Measurements from ENCODE around the gene COL17A1. TPM values are rescaled to one million over a fixed set of nuclear protein-coding genes. Genes with fewer than 3 reads are reported as not detected.

COL17A1 gene
- total RNA-seq, 1 experiment from 2014 or later = not detected

- ChIA-PET POLR2A (ENCODE audit: low non-redundant PET) (interaction anchor here (0.7 kb wide), 1 partner anchor 28 kb away, joined by 12 read pairs; no protein-coding TSS in a partner anchor), CTCF (interaction anchor here (0.6 to 0.7 kb wide), 2 partner anchors 68 to 515 kb away, joined by 10 to 12 read pairs; no protein-coding TSS in a partner anchor)
- Histone ChIP-seq H3K27me3 (replicated peaks; ENCODE audit: insufficient read depth, low read depth, low read length, poor library complexity) (no peaks in the 10 kb centered on the region), H3K4me3 (ENCODE audit: low read depth, low read length, poor library complexity, severe bottlenecking) (no peak overlapping the region), H3K36me3 (ENCODE audit: insufficient read depth, low read length, poor library complexity, severe bottlenecking) (peaks cover 24% of the 10 kb centered on the region), H3K9me3 (ENCODE audit: low read depth, low read length, poor library complexity, severe bottlenecking) (no peaks in the 10 kb centered on the region), H3K27ac (ENCODE audit: low read depth, low read length, poor library complexity, severe bottlenecking) (no peak overlapping the region), H3K4me1 (ENCODE audit: insufficient read depth, low read length, poor library complexity, severe bottlenecking) (no peaks in the 10 kb centered on the region)
- intact Hi-C loops (cut with micrococcal nuclease; ENCODE audit: unreplicated experiment) = no loop called here
- DNase-seq (ENCODE audit: low spot score) = no peak
- TF ChIP-seq, protein P1, sequence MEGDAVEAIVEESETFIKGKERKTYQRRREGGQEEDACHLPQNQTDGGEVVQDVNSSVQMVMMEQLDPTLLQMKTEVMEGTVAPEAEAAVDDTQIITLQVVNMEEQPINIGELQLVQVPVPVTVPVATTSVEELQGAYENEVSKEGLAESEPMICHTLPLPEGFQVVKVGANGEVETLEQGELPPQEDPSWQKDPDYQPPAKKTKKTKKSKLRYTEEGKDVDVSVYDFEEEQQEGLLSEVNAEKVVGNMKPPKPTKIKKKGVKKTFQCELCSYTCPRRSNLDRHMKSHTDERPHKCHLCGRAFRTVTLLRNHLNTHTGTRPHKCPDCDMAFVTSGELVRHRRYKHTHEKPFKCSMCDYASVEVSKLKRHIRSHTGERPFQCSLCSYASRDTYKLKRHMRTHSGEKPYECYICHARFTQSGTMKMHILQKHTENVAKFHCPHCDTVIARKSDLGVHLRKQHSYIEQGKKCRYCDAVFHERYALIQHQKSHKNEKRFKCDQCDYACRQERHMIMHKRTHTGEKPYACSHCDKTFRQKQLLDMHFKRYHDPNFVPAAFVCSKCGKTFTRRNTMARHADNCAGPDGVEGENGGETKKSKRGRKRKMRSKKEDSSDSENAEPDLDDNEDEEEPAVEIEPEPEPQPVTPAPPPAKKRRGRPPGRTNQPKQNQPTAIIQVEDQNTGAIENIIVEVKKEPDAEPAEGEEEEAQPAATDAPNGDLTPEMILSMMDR (conservative IDR thresholded peaks at IDR 0.05; ENCODE audit: low read depth, low read length) = no peak
- no peak for TF ChIP-seq EZH2 (IDR thresholded peaks at IDR 0.05; ENCODE audit: borderline replicate concordance, low read depth, low read length, poor library complexity, severe bottlenecking)
- BruUV-seq (replicated peaks) = no TSS peak
Observed at GRCh38 chr10:103995134-103995533, 90.5 kb downstream of the COL17A1 start.

GRCh38 chr10:103991393-103992128 is 94.1 kb downstream of the COL17A1 start:
- TF ChIP-seq, protein P1 (conservative IDR thresholded peaks at IDR 0.05; ENCODE audit: low read depth, low read length) = no peak
- TF ChIP-seq EZH2 (IDR thresholded peaks at IDR 0.05; ENCODE audit: borderline replicate concordance, low read depth, low read length, poor library complexity, severe bottlenecking) = no peak
- no peaks in the 10 kb centered on the region for H3K9me3 ChIP-seq (ENCODE audit: low read depth, low read length, poor library complexity, severe bottlenecking)
- peaks cover 5% of the 10 kb centered on the region for H3K36me3 ChIP-seq (ENCODE audit: insufficient read depth, low read length, poor library complexity, severe bottlenecking)
- H3K4me1 ChIP-seq (ENCODE audit: insufficient read depth, low read length, poor library complexity, severe bottlenecking) = peaks cover 7% of the 10 kb centered on the region
- DNase-seq (ENCODE audit: low spot score) = no peak
- H3K4me3 ChIP-seq (ENCODE audit: low read depth, low read length, poor library complexity, severe bottlenecking) = no peak overlapping the region
- BruUV-seq (replicated peaks) = no TSS peak
- POLR2A ChIA-PET (ENCODE audit: low non-redundant PET) = interaction anchor here (0.6 kb wide), 1 partner anchor 617 kb away, joined by 4 read pairs; no protein-coding TSS in a partner anchor
- no peak overlapping the region for H3K27ac ChIP-seq (ENCODE audit: low read depth, low read length, poor library complexity, severe bottlenecking)
- intact Hi-C loops (cut with micrococcal nuclease; ENCODE audit: unreplicated experiment) = no loop called here
- CTCF ChIA-PET = interaction anchor here (0.6 kb wide), 1 partner anchor 9 kb away, joined by 6 read pairs; no protein-coding TSS in a partner anchor
- H3K27me3 ChIP-seq (replicated peaks; ENCODE audit: insufficient read depth, low read depth, low read length, poor library complexity) = no peaks in the 10 kb centered on the region

DNA sequence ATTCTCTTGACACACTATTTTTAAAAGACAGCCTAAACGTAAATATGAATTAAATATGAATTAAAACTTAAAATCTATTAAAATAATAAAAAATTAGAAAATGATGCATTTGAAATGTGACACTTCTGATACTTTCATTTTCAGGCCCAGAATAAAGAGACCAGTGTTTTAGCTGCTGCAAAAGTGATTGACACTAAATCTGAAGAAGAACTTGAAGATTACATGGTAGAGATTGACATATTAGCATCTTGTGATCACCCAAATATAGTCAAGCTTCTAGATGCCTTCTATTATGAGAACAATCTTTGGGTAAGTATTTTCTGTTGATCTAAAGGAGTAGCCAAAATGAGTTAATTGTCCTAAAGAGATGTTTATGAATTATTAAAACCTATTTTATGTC is 95.1 kb downstream of the COL17A1 start:
- no peak for DNase-seq (ENCODE audit: low spot score)
- POLR2A ChIA-PET (ENCODE audit: low non-redundant PET) = no interaction called here
- intact Hi-C loops (cut with micrococcal nuclease; ENCODE audit: unreplicated experiment) = no loop called here
- H3K27me3 ChIP-seq (replicated peaks; ENCODE audit: insufficient read depth, low read depth, low read length, poor library complexity) = no peaks in the 10 kb centered on the region
- H3K27ac ChIP-seq (ENCODE audit: low read depth, low read length, poor library complexity, severe bottlenecking) = no peak overlapping the region
- H3K4me3 ChIP-seq (ENCODE audit: low read depth, low read length, poor library complexity, severe bottlenecking) = no peak overlapping the region
- H3K4me1 ChIP-seq (ENCODE audit: insufficient read depth, low read length, poor library complexity, severe bottlenecking) = peaks cover 7% of the 10 kb centered on the region
- BruUV-seq (replicated peaks) = no TSS peak
- no peaks in the 10 kb centered on the region for H3K9me3 ChIP-seq (ENCODE audit: low read depth, low read length, poor library complexity, severe bottlenecking)
- H3K36me3 ChIP-seq (ENCODE audit: insufficient read depth, low read length, poor library complexity, severe bottlenecking) = peaks cover 5% of the 10 kb centered on the region
- CTCF ChIA-PET = no interaction called here
- TF ChIP-seq, protein P1 (conservative IDR thresholded peaks at IDR 0.05; ENCODE audit: low read depth, low read length) = no peak
- TF ChIP-seq EZH2 (IDR thresholded peaks at IDR 0.05; ENCODE audit: borderline replicate concordance, low read depth, low read length, poor library complexity, severe bottlenecking) = no peak
